ENCODE measurements around the gene TGFBR1.

- no peak for TF ChIP-seq CTCF (IDR thresholded peaks at IDR 0.05)
- TF ChIP-seq EZH2 (IDR thresholded peaks at IDR 0.05) = no peak
- no peak for TF ChIP-seq EZH2phosphoT487 (IDR thresholded peaks at IDR 0.05)
Measured at GRCh38 chr9:99129091-99129490, 24.2 kb downstream of the TGFBR1 start.
